DOHH2 (cell line): Measurements from ENCODE around the gene POFUT1.

Experiments
- CTCF ChIP-seq: fragments of 200-600 bp; sonication (generic); IDR thresholded peaks from one replicate; pipeline ENCODE4 v1.5.1; 2014; ENCODE audit warnings: antibody characterized with exemption, mild to moderate bottlenecking, low read depth, low read length; ENCODE audit not compliant: poor library complexity, severe bottlenecking
- EZH2phosphoT487 ChIP-seq: fragments of 200-600 bp; sonication (generic); IDR thresholded peaks from 2 replicates; pipeline ENCODE4 v1.6.1; 2017; ENCODE audit warnings: borderline replicate concordance, mild to moderate bottlenecking, antibody characterized with exemption, low read length, moderate library complexity, mixed read lengths

GRCh38 chr20:32232326-32232886, 24.7 kb downstream of the POFUT1 start:
- TF ChIP-seq CTCF (no peak), EZH2phosphoT487 (no peak)
